Sciatic nerve (tissue), 2 donors: Measurements from ENCODE around the gene CKB. TPM values are rescaled to one million over a fixed set of nuclear protein-coding genes. Genes with fewer than 3 reads are reported as not detected.

ENCODE experiments used
- ATAC-seq: fragments of 200-7000 bp; cut with Tn5 transposase; one replicate; pipeline ENCODE4 v1.9.1; 2020; ENCODE audit warnings: mild to moderate bottlenecking, moderate library complexity
- DNase-seq: peaks from one replicate; pipeline ENCODE4 v3.0.0-alpha.2; 2020; ENCODE audit warnings: low spot score
- intact Hi-C: fragments of 100-400 bp; cut with DNase I; formaldehyde crosslinking; loops from one replicate; pipeline ENCODE4 v1.14.2; 2022
- total RNA-seq: library from RNA; stranded (reverse); fragmentation: NEBNext Ultra II Directional; extraction: Animal tissue kit (Norgen Biotek cat#: 25700); gene quantifications from one replicate; pipeline ENCODE4 v1.2.1, GENCODE V29; 2021
- donor health status: DM: no; HTN: no; CAD: no.
- donor health status: DM: no; HTN: no; CAD: no.

The CKB gene
- total RNA-seq, 1 donor from 2014 or later: 69.1 TPM

DNA sequence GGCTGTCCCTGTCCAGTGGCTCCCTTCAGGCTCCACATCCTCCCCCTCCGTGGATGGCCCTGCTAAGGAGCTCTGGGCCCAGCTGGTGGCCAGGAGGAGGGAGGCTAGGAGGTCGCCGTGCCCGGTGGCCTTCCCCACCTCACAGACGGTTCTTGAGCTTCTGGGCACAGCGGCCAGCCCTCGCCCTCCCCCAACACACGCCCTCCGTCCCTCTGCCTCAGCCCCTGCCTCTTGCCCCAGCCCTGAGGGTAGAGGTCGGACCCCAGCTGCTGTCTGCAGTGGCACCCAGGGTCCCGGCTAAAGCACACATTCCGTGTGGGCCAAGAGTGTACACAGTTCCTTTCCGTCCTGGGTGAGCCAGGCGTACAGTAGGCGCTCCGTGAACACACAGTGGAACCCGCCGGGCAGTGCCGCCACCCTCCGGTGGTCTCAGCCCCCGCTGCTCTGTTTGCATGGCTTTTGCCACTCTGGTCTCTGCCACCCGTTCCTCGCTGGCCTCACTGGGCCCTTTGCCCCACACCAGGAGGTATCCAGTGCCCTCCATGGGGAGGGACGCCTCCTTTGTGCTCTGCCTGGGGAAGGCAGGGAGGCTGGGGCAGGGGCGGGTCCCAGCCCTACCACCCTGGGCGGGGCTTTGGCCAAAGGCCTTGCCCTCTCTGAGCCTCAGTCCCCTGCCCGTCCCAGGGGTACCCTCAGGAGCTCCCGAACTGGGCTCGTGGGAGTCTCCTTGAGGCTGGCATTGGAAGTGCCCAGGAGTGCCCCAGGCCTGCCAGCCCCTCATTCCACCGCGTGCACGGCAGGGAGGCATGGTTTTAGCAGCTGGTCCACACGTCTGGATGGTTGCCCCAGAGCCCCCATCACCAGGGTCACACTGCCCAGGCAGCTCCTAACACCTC is 19.3 kb upstream of the CKB start:
- intact Hi-C loops: no loop called here
- no peak for ATAC-seq
- DNase-seq: peak; percentile 62

DNA sequence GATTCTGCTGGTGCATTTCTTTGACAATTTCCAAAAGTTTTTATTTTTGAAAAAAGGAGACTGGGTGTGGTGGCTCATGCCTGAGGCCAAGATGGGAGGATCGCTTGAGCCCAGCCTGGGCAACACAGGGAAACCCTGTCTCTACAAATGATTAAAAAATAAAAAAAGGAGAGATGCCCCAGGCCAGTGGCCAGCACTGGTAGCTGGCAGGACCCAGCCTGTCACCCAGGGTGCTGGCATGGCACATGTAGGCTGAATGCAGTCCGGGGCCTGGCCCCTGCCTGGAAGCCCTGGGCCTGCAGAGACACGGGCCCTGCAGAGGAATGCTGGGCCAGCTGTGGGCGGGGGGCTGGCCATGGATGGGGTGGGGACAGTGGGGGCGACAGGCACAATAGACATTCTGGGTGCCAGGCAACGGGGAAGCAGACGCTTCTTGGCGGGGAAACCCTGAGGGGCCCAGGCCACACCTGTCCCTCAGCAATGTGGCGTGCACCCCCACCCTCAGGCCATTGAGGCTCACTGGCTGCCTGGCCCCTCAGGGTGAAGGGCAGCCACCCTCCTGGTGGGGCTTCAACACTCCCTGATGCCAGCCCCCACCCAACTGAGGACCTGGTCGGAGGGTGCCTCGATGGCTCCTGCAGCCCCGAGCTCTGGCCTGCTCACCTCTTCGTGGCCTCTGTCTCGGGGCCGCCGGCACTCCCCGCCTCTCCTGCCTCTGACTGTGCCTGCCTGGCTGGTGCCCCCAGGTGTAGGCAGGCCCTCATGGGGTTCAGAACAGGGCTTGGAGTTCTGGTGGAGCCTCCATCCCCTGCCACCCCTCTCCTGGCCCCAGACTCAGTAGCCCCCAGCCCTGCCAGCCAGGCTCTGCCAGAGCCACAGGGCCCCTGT is 18.4 kb upstream of the CKB start:
- intact Hi-C loops: no loop called here
- no peak for ATAC-seq
- peak; percentile 65 for DNase-seq

DNA sequence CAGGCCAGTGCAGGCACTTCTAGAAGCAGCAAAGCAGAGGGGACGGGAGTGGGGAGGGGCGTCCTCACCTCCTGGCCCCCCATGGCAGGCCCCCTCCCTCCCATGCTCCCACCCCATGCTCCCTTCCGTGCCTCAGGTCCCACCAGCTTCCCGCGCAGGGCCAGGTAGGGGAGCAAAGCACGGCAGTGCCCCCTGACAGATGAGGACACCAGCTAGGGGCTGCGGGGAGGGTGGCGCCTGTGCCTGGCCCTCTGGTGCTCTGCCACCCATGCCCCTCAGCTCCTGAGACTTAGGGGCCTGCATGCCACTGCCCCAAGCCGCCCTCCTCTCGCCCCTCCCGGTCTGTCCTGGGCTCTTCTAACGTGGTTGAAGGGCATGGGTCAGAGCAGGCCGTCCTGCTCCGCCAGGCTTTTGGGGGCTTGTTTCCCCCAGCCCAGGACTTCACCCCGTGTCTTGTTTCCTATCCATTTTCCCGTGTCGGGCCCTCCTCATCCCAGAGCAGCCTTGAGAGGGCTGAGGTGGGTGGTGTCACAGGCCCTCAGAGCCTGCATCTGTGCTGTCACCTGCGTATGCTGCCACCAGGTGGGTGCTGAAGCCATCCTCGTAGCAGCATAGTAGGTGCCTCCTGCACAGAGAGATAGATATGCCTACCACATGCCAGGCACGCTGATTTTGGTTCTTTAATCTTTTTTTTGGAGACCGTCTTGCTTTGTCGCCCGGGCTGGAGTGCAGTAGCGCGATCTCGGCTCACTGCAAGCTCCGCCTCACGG is 16.6 kb upstream of the CKB start:
- no peak for DNase-seq
- intact Hi-C loops: no loop called here

DNA sequence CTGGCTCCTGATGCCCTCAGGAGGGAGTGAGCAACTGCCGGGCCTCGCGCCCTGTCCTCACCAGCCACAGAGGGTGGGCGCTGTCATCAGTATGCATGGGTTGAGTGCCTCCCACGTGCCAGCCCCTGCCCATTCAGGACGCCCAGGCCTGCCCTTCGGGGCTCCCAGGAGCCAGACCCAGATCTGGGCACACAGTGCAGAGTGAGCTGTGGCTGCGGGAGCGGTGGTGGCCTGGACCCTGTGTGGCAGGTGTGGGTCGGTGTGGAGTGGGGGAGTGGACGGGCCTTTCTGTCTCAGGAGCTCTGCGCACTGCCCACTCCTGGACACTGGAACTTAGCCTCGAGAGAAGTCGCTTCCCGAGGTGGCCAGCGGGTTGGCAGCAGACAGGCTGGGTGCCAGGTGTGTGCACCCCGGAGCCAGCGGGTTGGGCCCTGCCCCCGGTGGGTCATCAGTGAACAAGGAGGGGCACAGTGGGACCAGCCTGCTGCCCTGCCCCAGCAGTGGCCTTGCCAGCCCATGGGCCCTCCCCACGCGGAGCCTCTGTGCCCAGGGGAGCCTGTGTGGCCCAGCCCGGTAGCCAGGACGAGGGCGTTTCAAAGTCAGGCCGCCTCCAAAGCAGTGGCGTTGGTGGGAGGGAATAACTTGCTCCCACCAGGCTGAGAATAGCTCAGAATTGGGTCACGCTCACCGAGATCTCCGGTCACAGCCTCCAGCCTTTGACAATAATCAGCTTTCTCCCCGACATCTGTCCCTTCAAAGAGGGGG is 15.8 kb upstream of the CKB start:
- DNase-seq (no peak), ATAC-seq (no peak)
- intact Hi-C loops: no loop called here

More for the DNA sequence above, 16.6 kb upstream of the CKB start:
- no peak for ATAC-seq

DNA sequence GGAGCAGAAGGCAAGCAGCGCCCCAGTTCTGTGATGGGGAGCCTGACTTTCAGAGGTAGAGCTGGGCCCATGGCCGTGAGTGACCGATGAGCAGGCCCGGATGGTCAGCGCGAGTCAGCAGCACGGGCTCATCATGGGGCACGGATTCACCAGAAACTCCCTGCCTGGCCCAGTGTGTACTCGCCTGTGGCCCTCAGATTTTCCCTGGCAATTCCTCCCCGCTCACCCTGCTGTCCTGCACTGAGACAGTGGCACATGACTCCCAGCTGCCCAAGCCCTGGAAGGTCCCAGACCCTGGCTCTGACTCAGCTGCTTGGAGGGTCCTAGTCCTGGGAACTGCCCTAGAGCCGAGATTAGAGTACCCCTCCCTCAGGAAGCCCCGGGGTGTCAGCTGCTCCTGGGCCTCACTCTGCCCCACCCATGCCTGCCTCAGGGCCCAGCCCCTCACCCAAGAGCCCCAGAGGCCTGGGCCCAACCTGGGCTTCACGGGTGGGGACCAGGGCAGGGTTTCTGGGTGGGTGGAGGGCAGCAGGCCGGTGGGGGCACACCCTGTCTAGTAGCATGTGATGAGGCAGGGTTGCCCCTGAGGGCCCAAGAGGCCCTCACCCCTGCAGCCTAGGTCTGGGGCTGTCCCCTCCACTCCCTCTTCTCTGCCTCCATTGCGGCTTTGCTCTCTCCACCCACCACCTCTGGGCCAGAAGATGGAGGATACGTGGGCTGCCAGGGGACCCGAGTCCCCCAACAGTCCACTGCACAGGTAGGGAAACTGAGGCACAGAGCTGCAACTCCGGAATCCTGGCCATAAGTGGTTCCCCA is 14.8 kb upstream of the CKB start:
- intact Hi-C loops: no loop called here
- no peak for DNase-seq
- ATAC-seq: no peak

DNA sequence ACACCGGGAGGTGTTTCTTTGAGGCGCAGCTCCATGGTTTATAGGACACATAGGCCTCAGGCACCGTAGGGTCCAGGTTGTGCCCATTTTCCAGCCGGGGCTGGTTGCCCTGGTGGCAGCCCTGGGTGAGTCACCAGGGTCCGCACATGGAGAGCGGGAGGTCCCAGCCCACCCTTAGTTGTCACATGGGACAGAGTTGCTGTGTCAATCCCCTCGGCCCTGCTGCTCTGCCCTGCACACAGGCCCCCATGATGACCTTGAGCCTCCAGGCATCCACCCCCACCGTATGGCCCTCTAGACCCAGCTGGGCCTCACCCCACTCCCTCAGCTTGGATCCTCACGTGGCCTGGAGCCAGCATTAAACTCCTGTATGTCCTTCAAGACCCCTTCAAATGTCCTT is 14.1 kb upstream of the CKB start:
- no peak for DNase-seq
- ATAC-seq: no peak
- intact Hi-C loops: no loop called here

DNA sequence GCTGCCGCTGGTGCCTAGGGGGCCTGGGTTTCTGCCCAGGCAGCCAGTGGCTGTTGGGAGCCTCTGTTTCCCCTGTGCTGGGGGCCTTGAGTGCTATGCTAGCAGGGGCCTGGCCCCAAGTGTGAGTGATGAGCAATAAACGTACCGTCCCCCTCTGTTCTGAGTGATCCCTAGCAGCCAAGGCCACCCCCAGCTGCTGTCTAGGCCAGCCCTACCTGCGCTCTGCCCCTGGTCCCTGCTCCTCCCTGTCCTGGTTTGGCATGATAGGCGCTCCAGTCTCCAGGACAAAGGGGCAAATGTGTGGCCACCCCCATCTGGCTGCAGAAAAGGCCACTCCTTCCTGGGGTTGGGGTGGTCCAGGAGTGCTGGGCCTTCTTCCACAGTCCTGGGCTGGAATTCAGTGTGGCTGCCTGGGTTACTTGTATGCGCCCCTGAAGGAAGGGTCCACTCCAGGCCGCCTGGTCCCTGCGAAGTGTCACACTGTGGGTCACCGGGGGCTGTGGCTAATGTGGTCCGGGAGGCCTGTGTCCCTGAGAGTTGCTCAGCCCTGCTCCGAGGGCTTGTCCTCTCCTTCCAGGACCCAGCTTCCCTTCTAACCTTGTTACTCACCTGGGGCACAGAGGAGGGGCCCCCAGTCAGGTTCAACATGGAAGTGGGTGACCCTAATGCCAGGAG is 13.4 kb upstream of the CKB start:
- intact Hi-C loops: no loop called here
- DNase-seq (no peak), ATAC-seq (no peak)

DNA sequence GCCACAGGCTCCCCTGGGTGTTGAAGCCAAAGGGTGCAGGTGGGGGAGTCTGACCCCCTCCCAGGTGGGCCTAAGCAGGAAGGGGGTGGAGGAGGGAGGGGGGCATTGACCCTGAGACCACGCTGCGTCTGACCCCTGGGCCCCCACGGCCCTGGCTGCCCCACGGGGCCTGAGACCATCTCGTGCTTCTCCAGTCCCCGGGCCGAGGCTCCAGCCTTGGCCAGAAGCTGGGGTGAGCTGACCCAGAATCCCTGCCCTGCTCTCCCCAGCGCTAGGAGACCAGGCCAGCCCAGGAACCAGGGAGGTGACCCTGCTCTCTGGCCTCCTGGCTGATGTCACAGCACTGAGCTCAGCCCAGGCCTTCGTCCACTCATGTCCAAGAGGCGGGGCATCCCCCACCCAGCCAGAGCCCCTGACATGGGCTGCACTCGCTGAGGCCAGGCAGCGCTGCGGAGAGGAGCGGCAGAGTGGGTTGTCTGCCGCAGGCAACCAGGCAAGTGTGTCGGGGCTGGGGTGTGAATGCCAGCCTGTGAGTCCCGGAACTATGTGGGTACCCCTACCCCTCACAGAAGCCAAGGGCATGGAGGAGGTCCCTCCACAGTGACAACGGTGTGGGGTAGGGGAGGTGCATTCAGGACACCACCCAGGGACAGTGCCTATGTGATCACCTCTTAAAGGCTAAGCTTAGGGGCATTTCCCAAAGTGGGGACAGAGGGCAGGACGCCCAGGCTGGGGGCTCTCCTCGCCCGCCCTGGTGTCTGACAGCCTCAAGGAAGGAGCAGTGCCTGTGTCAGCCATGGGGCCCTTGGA is 12.7 kb upstream of the CKB start:
- intact Hi-C loops: no loop called here
- DNase-seq: no peak
- peak; percentile 56 for ATAC-seq

DNA sequence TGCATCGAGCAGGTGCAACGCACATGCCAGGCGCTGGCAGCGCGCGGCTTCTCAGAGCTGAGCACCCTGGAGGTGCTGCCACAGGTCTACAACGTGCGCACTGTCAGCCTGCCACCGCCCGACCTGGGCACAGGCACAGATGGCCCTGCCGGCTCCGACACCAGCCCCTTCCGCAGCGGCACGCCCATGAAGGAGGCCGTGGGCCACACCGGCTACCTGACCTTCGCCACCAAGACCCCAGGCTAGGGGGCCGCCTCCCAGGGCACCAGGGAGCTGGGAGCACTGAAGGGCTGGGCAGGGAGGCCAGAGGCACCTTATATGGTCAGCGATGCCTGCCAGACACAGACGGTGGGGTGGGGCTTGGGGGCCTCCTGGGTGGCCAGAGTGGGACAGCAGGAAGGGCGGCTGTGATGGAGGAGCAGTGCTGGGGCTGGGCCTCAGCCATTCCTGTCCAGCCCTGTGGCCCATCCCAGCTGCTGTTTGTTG is 12.0 kb upstream of the CKB start:
- peak; percentile 32 for ATAC-seq
- DNase-seq: no peak

DNA sequence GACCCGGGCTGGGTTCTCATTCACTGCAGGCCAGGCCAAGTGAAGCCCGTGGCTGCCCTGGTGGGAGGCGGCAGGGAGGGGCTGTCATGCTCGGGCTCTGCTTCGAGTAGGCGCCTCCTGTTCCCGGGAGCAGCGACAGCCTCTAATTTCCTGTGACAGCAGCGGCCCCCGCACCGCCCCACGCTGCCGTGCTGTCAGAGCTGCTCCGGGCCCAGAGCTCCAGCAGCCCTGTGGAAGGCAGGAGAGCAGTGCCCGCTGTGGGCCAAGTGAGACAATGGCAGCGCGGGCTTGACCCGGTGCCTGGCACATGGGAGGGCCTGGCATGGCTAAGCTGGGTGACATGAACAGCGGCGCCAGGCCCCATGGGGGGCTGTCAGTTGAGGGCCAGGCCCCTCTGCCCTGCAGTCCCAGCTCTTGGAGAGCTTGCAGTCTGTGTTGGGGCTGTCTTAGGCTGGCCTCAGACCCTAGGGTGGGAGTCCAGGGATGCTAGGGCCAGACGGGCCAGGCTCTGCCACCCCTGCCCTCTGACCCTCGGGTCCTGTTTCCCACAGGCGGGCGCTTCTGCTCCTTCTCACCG is 11.5 kb upstream of the CKB start:
- DNase-seq: no peak
- intact Hi-C loops: no loop called here
- no peak for ATAC-seq

More for the DNA sequence above, 12.0 kb upstream of the CKB start:
- intact Hi-C loops: no loop called here

DNA sequence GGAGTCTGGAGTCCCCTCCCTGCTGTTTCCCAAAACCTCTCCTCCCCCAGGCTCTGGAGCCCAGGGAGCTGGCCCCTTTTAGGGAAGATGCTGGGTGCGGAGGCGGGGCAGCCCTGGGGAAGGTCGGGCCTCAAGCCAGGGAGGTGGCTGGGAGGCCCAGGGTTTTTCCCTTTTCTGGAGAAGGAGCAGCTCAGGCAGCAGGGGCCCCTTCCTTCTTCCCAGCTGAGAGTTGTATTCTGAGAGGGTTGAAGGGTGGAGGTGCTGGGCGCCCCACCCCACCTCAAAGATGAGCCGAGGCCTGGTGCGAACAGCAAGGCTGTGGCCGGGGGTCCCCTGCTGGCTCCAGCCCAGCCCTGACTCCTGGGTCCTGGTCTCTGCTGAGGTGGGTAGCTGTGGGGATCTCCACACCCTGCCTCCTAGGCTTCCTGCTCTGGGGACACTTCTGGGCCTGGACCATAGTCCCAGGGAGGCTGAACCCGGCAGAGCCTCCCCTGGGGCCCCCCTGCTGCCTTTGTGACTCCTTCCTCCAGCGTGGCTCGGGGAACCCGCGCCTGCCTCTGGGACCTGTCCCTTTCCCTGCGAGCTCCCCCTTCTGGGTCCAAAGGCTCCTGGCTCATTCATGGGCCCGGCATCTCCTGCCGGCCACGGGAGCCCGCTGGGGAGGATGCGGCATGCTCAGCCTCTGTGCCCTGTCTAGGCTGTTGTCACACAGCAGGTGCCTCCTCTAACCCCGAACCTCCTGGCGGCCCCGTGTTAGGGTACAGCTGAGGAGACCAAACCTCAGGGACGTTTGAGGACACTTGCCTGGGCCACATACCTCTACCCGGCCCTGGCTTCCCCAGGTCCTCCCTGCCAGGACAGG is 10.7 kb upstream of the CKB start:
- intact Hi-C loops: no loop called here
- ATAC-seq: no peak

DNA sequence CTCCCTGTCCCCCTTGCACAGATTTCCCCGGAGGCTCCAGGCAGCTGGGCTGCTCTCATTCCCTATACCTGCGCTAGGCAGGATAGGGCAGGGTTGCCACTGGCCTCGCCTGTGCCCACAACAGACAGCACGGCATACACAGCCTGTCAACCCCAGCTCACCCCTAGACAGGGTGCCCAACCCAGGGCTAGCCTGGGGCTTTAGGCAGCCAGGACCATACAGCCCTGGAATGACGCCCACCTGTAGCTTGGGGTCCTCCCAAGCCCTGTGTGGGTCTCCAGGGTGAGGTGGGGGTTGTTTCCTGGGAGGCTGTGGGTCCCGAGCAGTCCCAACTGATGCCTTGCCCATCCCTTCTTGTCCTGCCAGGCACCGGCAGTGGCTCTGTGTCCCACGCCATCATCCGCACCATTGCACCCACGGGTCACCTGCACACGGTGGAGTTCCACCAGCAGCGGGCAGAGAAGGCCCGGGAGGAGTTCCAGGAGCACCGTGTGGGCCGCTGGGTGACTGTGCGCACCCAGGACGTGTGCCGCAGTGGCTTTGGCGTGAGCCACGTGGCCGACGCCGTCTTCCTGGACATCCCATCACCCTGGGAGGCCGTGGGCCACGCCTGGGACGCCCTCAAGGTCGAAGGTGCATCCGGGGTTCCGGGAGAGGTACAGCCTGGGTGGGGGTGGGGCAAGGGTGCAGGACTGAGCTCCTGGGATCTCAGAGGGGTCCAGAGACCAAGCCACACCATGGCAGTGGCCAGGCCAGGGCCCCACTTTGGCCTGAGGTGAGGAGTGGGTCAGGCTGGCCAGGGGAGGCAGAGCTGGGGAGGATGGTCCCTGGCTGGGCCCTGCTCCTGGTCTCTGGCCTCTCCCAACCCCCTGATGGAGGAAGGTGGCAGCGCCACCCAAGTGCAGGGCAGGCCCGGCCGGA is 9.8 kb upstream of the CKB start:
- ATAC-seq (no peak), DNase-seq (no peak)
- intact Hi-C loops: no loop called here

More for the DNA sequence above, 10.7 kb upstream of the CKB start:
- no peak for DNase-seq

DNA sequence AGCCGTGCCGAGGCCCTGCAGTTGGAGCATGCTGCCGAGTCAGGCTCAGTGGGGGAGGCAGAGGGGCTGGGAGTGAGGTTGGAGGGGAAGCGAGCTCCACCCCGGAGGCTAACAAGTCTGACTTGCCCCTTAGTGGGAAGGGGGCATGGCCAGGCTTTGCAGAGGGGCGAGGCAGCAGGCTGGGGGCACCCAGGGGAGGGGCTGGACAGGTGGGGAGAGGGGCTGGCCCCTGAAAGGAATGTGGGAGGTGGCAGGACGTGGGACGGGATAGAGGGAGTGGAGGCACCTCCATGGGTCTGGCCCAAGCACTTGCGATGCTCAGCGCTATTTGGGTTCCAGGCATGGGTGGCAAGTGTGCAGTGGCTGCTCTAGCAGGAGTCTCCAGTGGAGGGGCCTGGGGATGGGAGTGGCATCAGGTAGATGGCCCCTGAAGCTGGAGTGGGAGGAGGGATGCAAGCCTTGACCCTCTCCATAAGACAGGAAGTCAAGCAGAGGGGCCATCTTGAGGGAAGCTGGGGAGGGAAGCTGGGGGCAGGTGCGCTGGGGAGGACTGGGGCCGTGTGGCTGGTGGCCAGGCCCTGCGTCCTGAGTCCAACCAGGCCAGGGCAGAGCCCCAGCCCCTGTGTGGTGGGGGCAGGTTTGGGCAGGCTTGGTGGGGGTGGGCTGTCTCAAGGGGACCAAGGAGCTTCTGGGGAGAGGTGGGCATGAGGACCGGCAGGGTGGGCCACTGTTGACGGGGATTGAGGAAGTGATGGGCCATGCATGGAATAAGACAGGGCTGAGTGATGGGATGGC is 9.0 kb upstream of the CKB start:
- DNase-seq (no peak), ATAC-seq (no peak)
- intact Hi-C loops: no loop called here
